Thyroid gland (tissue), 4 donors: Measurements from ENCODE around the gene METTL2B. TPM values are rescaled to one million over a fixed set of nuclear protein-coding genes. Genes with fewer than 3 reads are reported as not detected.

Source experiments
- DNase-seq, 2 donors: peaks; one replicate each; pipeline ENCODE4 v3.0.0-alpha.2; 2019
- H3K27ac ChIP-seq, 3 donors: fragments of 200-600 bp; sonication (generic); 1 replicate in 2 of 3; 2 replicates in 1 of 3; pipeline ENCODE4 v1.5.1; 2016 to 2019; ENCODE audit warnings: mild to moderate bottlenecking in 1 of 3, moderate library complexity in 1 of 3
- H3K27me3 ChIP-seq: fragments of 200-600 bp; sonication (generic); one replicate; pipeline ENCODE4 v1.5.1; 2019
- H3K36me3 ChIP-seq, 2 donors: fragments of 200-600 bp; sonication (generic); one replicate each; pipeline ENCODE4 v1.5.1; 2016 to 2019
- H3K4me1 ChIP-seq, 2 donors: fragments of 200-600 bp; sonication (generic); one replicate each; pipeline ENCODE4 v1.5.1; 2017 to 2019
- H3K4me3 ChIP-seq, 3 donors: fragments of 200-600 bp; sonication (generic); replicated peaks in 1 of 3; 1 replicate in 2 of 3; 2 replicates in 1 of 3; pipeline ENCODE4 v1.5.1; 2016; ENCODE audit warnings: mild to moderate bottlenecking in 1 of 3
- H3K9me3 ChIP-seq: fragments of 200-600 bp; sonication (generic); one replicate; pipeline ENCODE4 v1.5.1; 2017
- POLR2A ChIP-seq, 2 donors: fragments of 450-650 bp; IDR thresholded peaks; one replicate each; pipeline ENCODE4 v1.6.1; 2017; ENCODE audit warnings: antibody characterized with exemption in 2 of 2, mild to moderate bottlenecking in 2 of 2, moderate library complexity in 1 of 2
- WGBS, 2 donors: methylation state at CpG; one replicate each; pipeline ENCODE4 v1.1.5; 2017; 5-methylcytosine and 5-hydroxymethylcytosine counted together
- intact Hi-C: fragments of 100-400 bp; cut with DNase I; formaldehyde crosslinking; loops from one replicate; pipeline ENCODE4 v1.15.1; 2023
- total RNA-seq, 4 donors: library from RNA; depleted of rRNA; stranded (reverse); fragments of >200 nt; gene quantifications; one replicate each; pipeline ENCODE4 v1.2.3, GENCODE V29; 2016
- TF ChIP-seq, protein P1 (sequence below), 6 experiments: fragments of 200-600 bp in 3 of 6; fragments of 450-650 bp in 3 of 6; sonication (generic) in 3 of 6; IDR thresholded peaks; one replicate each; pipeline ENCODE4 v1.5.1; 2016 to 2019; ENCODE audit warnings: antibody characterized with exemption in 6 of 6, mild to moderate bottlenecking in 2 of 6, inconsistent platforms in 1 of 6, moderate library complexity in 1 of 6

The METTL2B gene
- total RNA-seq, 4 donors from 2014 or later = 29.2 to 39.0 (median 32.0) TPM

DNA sequence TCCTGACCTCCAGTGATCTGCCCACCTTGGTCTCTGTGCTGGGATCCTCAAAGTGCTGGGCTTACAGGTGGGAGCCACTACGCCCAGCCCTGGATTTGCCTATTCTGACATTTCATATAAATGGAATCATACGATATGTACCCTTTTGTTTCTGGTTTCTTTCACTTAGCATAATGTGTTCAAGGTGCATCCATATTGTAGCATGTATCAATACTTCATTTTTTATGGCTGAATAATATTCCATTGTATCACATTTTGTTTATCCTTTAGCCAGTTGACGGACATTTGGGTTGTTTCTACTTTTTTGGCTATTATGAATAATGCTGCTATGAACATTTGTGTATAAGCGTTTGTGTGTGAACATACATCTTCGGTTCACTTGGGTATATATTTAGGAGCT, 25.6 kb upstream of the METTL2B start:
- intact Hi-C loops = no loop called here
- WGBS, 2 donors = 93 to 96% methylated on average over 5 of the region's 5 CpGs
- H3K4me1 ChIP-seq = peaks cover 18 to 22% of the 10 kb centered on the region in 2 donors
- TF ChIP-seq, protein P1, sequence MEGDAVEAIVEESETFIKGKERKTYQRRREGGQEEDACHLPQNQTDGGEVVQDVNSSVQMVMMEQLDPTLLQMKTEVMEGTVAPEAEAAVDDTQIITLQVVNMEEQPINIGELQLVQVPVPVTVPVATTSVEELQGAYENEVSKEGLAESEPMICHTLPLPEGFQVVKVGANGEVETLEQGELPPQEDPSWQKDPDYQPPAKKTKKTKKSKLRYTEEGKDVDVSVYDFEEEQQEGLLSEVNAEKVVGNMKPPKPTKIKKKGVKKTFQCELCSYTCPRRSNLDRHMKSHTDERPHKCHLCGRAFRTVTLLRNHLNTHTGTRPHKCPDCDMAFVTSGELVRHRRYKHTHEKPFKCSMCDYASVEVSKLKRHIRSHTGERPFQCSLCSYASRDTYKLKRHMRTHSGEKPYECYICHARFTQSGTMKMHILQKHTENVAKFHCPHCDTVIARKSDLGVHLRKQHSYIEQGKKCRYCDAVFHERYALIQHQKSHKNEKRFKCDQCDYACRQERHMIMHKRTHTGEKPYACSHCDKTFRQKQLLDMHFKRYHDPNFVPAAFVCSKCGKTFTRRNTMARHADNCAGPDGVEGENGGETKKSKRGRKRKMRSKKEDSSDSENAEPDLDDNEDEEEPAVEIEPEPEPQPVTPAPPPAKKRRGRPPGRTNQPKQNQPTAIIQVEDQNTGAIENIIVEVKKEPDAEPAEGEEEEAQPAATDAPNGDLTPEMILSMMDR (IDR thresholded peaks at IDR 0.05) = no peak
- TF ChIP-seq POLR2A (IDR thresholded peaks at IDR 0.05) = no peak
- H3K27me3 ChIP-seq = no peaks in the 10 kb centered on the region
- no peak overlapping the region for H3K4me3 ChIP-seq
- DNase-seq = no peak
- H3K36me3 ChIP-seq = no peaks in the 10 kb centered on the region
- no peak overlapping the region for H3K27ac ChIP-seq
- no peaks in the 10 kb centered on the region for H3K9me3 ChIP-seq

GRCh38 chr7:128452552-128452951, 24.0 kb upstream of the METTL2B start:
- intact Hi-C loops = no loop called here
- DNase-seq = no peak
- 86 to 90% methylated on average over 1 of the region's 1 CpG for WGBS, 2 donors
- Histone ChIP-seq H3K4me1 (peaks cover 30 to 33% of the 10 kb centered on the region in 2 donors), H3K27ac (no peak overlapping the region), H3K4me3 (no peak overlapping the region), H3K36me3 (no peaks in the 10 kb centered on the region), H3K27me3 (no peaks in the 10 kb centered on the region), H3K9me3 (no peaks in the 10 kb centered on the region)
- no peak for TF ChIP-seq POLR2A (IDR thresholded peaks at IDR 0.05)
- TF ChIP-seq, protein P1 (IDR thresholded peaks at IDR 0.05) = no peak

GRCh38 chr7:128453836-128454804, 22.4 kb upstream of the METTL2B start:
- no peaks in the 10 kb centered on the region for H3K27me3 ChIP-seq
- no peaks in the 10 kb centered on the region for H3K9me3 ChIP-seq
- H3K4me3 ChIP-seq = peak overlapping the region in 1 of 3 donors; percentile 56
- H3K36me3 ChIP-seq = no peaks in the 10 kb centered on the region
- intact Hi-C loops = no loop called here
- peaks cover 30 to 39% of the 10 kb centered on the region in 2 donors for H3K4me1 ChIP-seq
- WGBS, 2 donors = 9 to 19% methylated on average over 10 to 23 of the region's 23 CpGs
- TF ChIP-seq, protein P1 (IDR thresholded peaks at IDR 0.05) = no peak
- peak in 1 of 2 donors; percentile 65 for TF ChIP-seq POLR2A (IDR thresholded peaks at IDR 0.05)
- H3K27ac ChIP-seq = peak overlapping the region; percentile 69 to 96 (median 96)
- DNase-seq = peak; percentile 91 to 96

GRCh38 chr7:128454808-128455542, 21.6 kb upstream of the METTL2B start:
- peaks cover 30 to 39% of the 10 kb centered on the region in 2 donors for H3K4me1 ChIP-seq
- intact Hi-C loops = no loop called here
- H3K4me3 ChIP-seq = peak overlapping the region in 1 of 3 donors; percentile 56
- no peak for DNase-seq
- H3K27ac ChIP-seq = peak overlapping the region; percentile 69 to 96 (median 96)
- no peaks in the 10 kb centered on the region for H3K36me3 ChIP-seq
- no peak for TF ChIP-seq POLR2A (IDR thresholded peaks at IDR 0.05)
- TF ChIP-seq, protein P1 (IDR thresholded peaks at IDR 0.05) = peak in 1 of 6 experiments; percentile 14
- H3K27me3 ChIP-seq = no peaks in the 10 kb centered on the region
- H3K9me3 ChIP-seq = no peaks in the 10 kb centered on the region
- 44 to 47% methylated on average over 25 of the region's 25 CpGs for WGBS, 2 donors
